Activated CD8-positive, alpha-beta T cell treated with anti-CD3 and anti-CD28 coated beads for 36 hours (primary cell): ENCODE measurements around the gene NRBP1. TPM values are rescaled to one million over a fixed set of nuclear protein-coding genes. Genes with fewer than 3 reads are reported as not detected.

ENCODE experiments used
- ATAC-seq: fragments of 200-7000 bp; cut with Tn5 transposase; one replicate; pipeline ENCODE4 v1.10.0; 2021; ENCODE audit warnings: mild to moderate bottlenecking, moderate library complexity
- CTCF ChIA-PET: fragments of 350-600 bp; sonication (Branson Sonifier 250); formaldehyde crosslinking; loops from one replicate; lab custom pipeline; 2021; ENCODE audit warnings: antibody characterized with exemption; lab: Charles Lee
- POLR2A ChIA-PET: fragments of 350-600 bp; sonication (Branson Sonifier 250); formaldehyde crosslinking; loops from one replicate; lab custom pipeline; 2021; ENCODE audit warnings: antibody characterized with exemption; lab: Charles Lee
- DNase-seq: peaks from one replicate; pipeline ENCODE4 v3.0.0-alpha.2; 2020
- H3K27ac Mint-ChIP-seq: one replicate; pipeline ENCODE4 v1.8.0; 2021; ENCODE audit warnings: mild to moderate bottlenecking, mixed read lengths
- H3K27me3 Mint-ChIP-seq: one replicate; pipeline ENCODE4 v1.8.0; 2021; ENCODE audit warnings: mixed read lengths
- H3K36me3 Mint-ChIP-seq: one replicate; pipeline ENCODE4 v1.8.0; 2021; ENCODE audit warnings: low read depth, mixed read lengths
- H3K4me1 Mint-ChIP-seq: one replicate; pipeline ENCODE4 v1.8.0; 2021; ENCODE audit warnings: low read depth, mixed read lengths
- H3K4me3 Mint-ChIP-seq: one replicate; pipeline ENCODE4 v1.8.0; 2021; ENCODE audit warnings: mild to moderate bottlenecking, moderate library complexity, mixed read lengths
- H3K9me3 Mint-ChIP-seq: one replicate; pipeline ENCODE4 v1.8.0; 2021; ENCODE audit warnings: mixed read lengths
- CTCF ChIP-seq: fragments of 200-600 bp; IDR thresholded peaks from one replicate; pipeline ENCODE4 v1.8.0; 2022; ENCODE audit warnings: antibody characterized with exemption, mild to moderate bottlenecking
- intact Hi-C: fragments of 100-400 bp; cut with micrococcal nuclease; formaldehyde crosslinking; loops from one replicate; pipeline ENCODE4 v1.10.0; 2022
- total RNA-seq, 2 experiments: library from RNA; stranded (reverse); gene quantifications; one replicate each; pipeline ENCODE4 v1.2.3, GENCODE V29; 2021

Gene NRBP1
- total RNA-seq, 2 experiments from 2014 or later: 60.5 to 62.1 TPM

DNA sequence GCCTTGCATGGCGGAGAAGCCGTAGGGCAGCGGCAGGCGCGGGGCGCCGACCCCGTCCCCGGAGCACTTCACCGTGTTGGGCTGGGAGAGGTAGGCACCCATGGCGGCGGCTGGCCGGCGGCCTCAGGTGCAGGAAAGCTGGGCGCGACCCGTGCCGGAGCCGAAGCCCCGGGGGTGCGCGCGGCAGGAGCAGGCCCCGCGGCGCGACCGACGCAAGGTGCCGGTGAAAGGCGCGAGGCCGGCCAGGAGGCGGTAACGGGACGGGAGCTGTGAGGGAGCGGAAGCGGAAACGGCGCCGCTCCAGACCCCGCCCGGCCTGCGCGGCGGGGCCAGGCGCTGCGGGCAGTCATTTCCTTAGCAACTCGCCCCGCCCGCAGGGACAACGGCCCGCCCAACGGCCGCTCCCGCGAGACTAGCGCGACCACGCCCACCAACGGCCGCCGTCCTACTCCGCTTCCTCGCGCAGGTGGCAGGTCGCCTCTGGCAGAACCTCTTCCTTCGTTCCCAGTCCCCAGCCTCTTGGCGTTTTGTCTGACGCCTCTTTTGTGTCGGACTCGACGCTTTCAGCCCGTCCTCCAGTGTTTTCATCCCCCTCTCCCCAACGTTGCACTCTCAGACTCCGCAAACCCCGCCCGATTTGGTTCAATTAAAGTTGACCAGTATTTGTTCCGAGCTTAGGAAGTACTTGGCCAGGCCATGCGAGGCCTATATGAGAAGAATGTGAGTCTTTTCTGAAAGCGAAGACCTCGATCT lies 18.9 kb upstream of the NRBP1 start, which contains the start of gene PPM1G:
Gene PPM1G (minus strand): TSS at position 271 of the 753 bp plus-strand sequence. CDS start 169 bp downstream, at position 102.
- TF ChIP-seq CTCF: no peak
- peaks cover 19% of the 10 kb centered on the region for H3K36me3 Mint-ChIP-seq
- peak; percentile 98 for ATAC-seq
- H3K27me3 Mint-ChIP-seq: peaks cover 2% of the 10 kb centered on the region
- intact Hi-C loops: no loop called here
- CTCF ChIA-PET: interaction anchor here (0.7 to 2.2 kb wide), 7 partner anchors 11 to 274 kb away, joined by 3 to 19 read pairs (median 3); partner anchors contain the start of gene NRBP1
- POLR2A ChIA-PET: interaction anchor here (0.6 to 4.8 kb wide), 25 partner anchors 8 to 1205 kb away, joined by 3 to 37 read pairs (median 4); partner anchors contain the start of genes CCDC121, EIF2B4, GTF3C2 and MPV17
- DNase-seq: peak; percentile 96
- peak within 1 kb of the TSS; percentile 90 for H3K27ac Mint-ChIP-seq
- H3K9me3 Mint-ChIP-seq: peaks cover 2% of the 10 kb centered on the region
- H3K4me3 Mint-ChIP-seq: peak within 1 kb of the TSS; percentile 86
- peaks cover 36% of the 10 kb centered on the region for H3K4me1 Mint-ChIP-seq

DNA sequence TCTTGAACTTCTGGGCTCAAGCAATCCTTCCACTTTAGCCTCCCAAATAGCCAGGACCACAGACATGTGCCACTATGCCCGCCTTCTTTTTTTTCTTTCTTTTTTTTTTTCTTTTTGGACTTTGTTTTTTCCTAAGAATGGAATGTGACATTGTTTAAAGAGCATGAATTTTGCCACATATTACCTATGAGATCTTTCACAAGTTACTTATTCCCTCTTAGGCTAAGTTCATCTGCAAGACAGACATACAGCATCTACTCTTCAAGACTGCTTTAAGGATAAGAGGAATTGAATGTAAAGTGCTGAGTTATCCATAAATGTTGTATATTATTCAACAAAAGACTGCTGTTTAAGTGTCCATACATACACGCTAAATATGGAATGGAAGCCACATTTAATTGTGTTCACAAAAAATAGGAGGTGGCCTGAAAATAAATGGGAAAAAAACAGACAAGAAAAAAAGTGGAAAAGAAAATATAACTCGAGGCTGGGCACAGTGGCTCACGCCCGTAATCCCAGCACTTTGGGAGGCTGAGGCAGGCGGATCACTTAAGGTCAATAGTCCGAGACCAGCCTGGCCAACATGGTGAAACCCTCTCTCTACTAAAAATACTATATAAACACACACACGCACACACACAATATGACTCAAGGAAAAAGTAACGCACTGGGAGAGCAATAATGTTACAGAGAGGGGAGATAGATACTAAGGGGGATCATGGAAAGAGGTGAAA lies 15.8 kb upstream of the NRBP1 start:
- CTCF ChIA-PET: no interaction called here
- Mint-ChIP-seq H3K9me3 (peaks cover 2% of the 10 kb centered on the region), H3K27ac (no peak overlapping the region), H3K4me3 (no peak overlapping the region), H3K27me3 (peaks cover 2% of the 10 kb centered on the region), H3K4me1 (peaks cover 14% of the 10 kb centered on the region), H3K36me3 (peaks cover 6% of the 10 kb centered on the region)
- POLR2A ChIA-PET: no interaction called here
- ATAC-seq: no peak
- TF ChIP-seq CTCF: no peak
- no peak for DNase-seq
- intact Hi-C loops: no loop called here

- no peak for TF ChIP-seq CTCF
- ATAC-seq (no peak), DNase-seq (no peak)
- Mint-ChIP-seq H3K9me3 (peaks cover 2% of the 10 kb centered on the region), H3K36me3 (no peaks in the 10 kb centered on the region), H3K27me3 (peaks cover 2% of the 10 kb centered on the region), H3K4me3 (no peak overlapping the region), H3K27ac (no peak overlapping the region), H3K4me1 (no peaks in the 10 kb centered on the region)
- CTCF ChIA-PET: no interaction called here
- intact Hi-C loops: no loop called here
- POLR2A ChIA-PET: interaction anchor here (0.7 to 1.2 kb wide), 2 partner anchors 12 to 237 kb away, joined by 3 to 4 read pairs; no protein-coding TSS in a partner anchor
Measured at GRCh38 chr2:27416151-27416550, 12.3 kb upstream of the NRBP1 start.

GRCh38 chr2:27420996-27421395 lies 7.4 kb upstream of the NRBP1 start:
- Mint-ChIP-seq H3K36me3 (no peaks in the 10 kb centered on the region), H3K4me3 (no peak overlapping the region), H3K27me3 (no peaks in the 10 kb centered on the region), H3K27ac (no peak overlapping the region), H3K9me3 (no peaks in the 10 kb centered on the region), H3K4me1 (no peaks in the 10 kb centered on the region)
- DNase-seq: no peak
- POLR2A ChIA-PET: interaction anchor here (1.2 to 2.3 kb wide), 2 partner anchors 11 to 41 kb away, joined by 5 to 15 read pairs; partner anchors contain the start of genes PPM1G and ZNF513
- CTCF ChIA-PET: interaction anchor here (1.1 kb wide), 1 partner anchor 11 kb away, joined by 3 read pairs; the partner anchor contains the start of gene PPM1G
- no peak for TF ChIP-seq CTCF
- intact Hi-C loops: no loop called here
- no peak for ATAC-seq
